A673 (cell line): ENCODE results near the gene RGS4. TPM values are rescaled to one million over a fixed set of nuclear protein-coding genes. Genes with fewer than 3 reads are reported as not detected.

Experiments used
- BruUV-seq: library from RNA; stranded (reverse); fragments of 400-500 nt; replicated peaks from 2 replicates; lab custom pipeline; 2021; lab: Mats Ljungman, UMichigan
- CTCF ChIA-PET: fragments of 300-600 bp; sonication (Branson Sonifier 250); formaldehyde crosslinking; loops from one replicate; lab custom pipeline; 2022; ENCODE audit warnings: antibody characterized with exemption; lab: Charles Lee
- POLR2A ChIA-PET: fragments of 300-600 bp; sonication (Branson Sonifier 250); formaldehyde crosslinking; loops from one replicate; lab custom pipeline; 2022; ENCODE audit warnings: antibody characterized with exemption; ENCODE audit not compliant: low non-redundant PET; lab: Charles Lee
- DNase-seq: peaks from one replicate; pipeline ENCODE4 v3.0.0-alpha.2; 2015; ENCODE audit warnings: low spot score
- H3K27ac ChIP-seq: fragments of 200-600 bp; sonication (generic); 2 replicates; pipeline ENCODE4 v1.5.1; 2016; ENCODE audit warnings: mixed run types, low read depth, mild to moderate bottlenecking, mixed read lengths, antibody characterized with exemption, low read length; ENCODE audit not compliant: poor library complexity, severe bottlenecking
- H3K27me3 ChIP-seq: fragments of 200-600 bp; sonication (generic); replicated peaks from 2 replicates; pipeline ENCODE4 v1.6.1; 2017; ENCODE audit warnings: mixed run types, low read depth, mild to moderate bottlenecking, mixed read lengths, antibody characterized with exemption, low read length; ENCODE audit not compliant: insufficient read depth, poor library complexity
- H3K36me3 ChIP-seq: fragments of 200-600 bp; sonication (generic); 2 replicates; pipeline ENCODE4 v1.6.1; 2016; ENCODE audit warnings: mixed run types, mild to moderate bottlenecking, mixed read lengths, antibody characterized with exemption, low read length; ENCODE audit not compliant: insufficient read depth, poor library complexity, severe bottlenecking
- H3K4me1 ChIP-seq: fragments of 200-600 bp; sonication (generic); 2 replicates; pipeline ENCODE4 v1.6.1; 2017; ENCODE audit warnings: mixed run types, mild to moderate bottlenecking, mixed read lengths, antibody characterized with exemption, low read length; ENCODE audit not compliant: insufficient read depth, poor library complexity, severe bottlenecking
- H3K4me3 ChIP-seq: fragments of 200-600 bp; sonication (generic); 2 replicates; pipeline ENCODE4 v1.5.1; 2016; ENCODE audit warnings: low read depth, mixed run types, mild to moderate bottlenecking, mixed read lengths, low read length; ENCODE audit not compliant: poor library complexity, severe bottlenecking
- H3K9me3 ChIP-seq: fragments of 200-600 bp; sonication (generic); 2 replicates; pipeline ENCODE4 v1.6.1; 2016; ENCODE audit warnings: mixed run types, low read depth, mild to moderate bottlenecking, mixed read lengths, antibody characterized with exemption, low read length; ENCODE audit not compliant: poor library complexity, severe bottlenecking
- CTCF ChIP-seq: fragments of 300-800, 200-600 bp; sonication (generic); conservative IDR thresholded peaks from 2 replicates; pipeline ENCODE4 v1.5.1; 2017; ENCODE audit warnings: low read depth, mild to moderate bottlenecking, antibody characterized with exemption, low read length, moderate library complexity, mixed read lengths
- EZH2 ChIP-seq: fragments of 200-600 bp; sonication (generic); IDR thresholded peaks from 2 replicates; pipeline ENCODE4 v1.6.1; 2017; ENCODE audit warnings: borderline replicate concordance, low read depth, mild to moderate bottlenecking, mixed read lengths, antibody characterized with exemption, low read length; ENCODE audit not compliant: poor library complexity, severe bottlenecking
- intact Hi-C: fragments of 100-400 bp; cut with micrococcal nuclease; formaldehyde crosslinking; loops from one replicate; pipeline ENCODE4 v1.10.0; 2022; ENCODE audit not compliant: unreplicated experiment
- total RNA-seq: library from RNA; stranded (reverse); gene quantifications from 2 replicates; pipeline ENCODE4 v1.2.3, GENCODE V29; 2021

RGS4 gene
- total RNA-seq, 1 experiment from 2014 or later, result 23.8 TPM

GRCh38 chr1:163102590-163102989, 33.4 kb downstream of the RGS4 start:
- H3K9me3 ChIP-seq, result no peaks in the 10 kb centered on the region
- DNase-seq, result no peak
- peaks cover 39% of the 10 kb centered on the region for H3K4me1 ChIP-seq
- intact Hi-C loops, result no loop called here
- ChIA-PET POLR2A (no interaction called here), CTCF (no interaction called here)
- H3K4me3 ChIP-seq, result no peak overlapping the region
- no peak for TF ChIP-seq EZH2
- no peak for TF ChIP-seq CTCF
- H3K36me3 ChIP-seq, result no peaks in the 10 kb centered on the region
- H3K27ac ChIP-seq, result no peak overlapping the region
- no TSS peak for BruUV-seq
- no peaks in the 10 kb centered on the region for H3K27me3 ChIP-seq

- Histone ChIP-seq H3K4me1 (peaks cover 39% of the 10 kb centered on the region), H3K9me3 (peaks cover 13% of the 10 kb centered on the region), H3K36me3 (no peaks in the 10 kb centered on the region), H3K27ac (peak overlapping the region; percentile 80), H3K4me3 (peak overlapping the region; percentile 10), H3K27me3 (no peaks in the 10 kb centered on the region)
- ChIA-PET POLR2A (no interaction called here), CTCF (interaction anchor here (0.9 kb wide), 1 partner anchor 35 kb away, joined by 3 read pairs; the partner anchor contains the start of gene RGS4)
- TSS peak; percentile 61 for BruUV-seq
- intact Hi-C loops, result loop anchor here (5.0 kb wide), 1 partner anchor 68 kb away; no protein-coding TSS in a partner anchor
- DNase-seq, result peak; percentile 68
- TF ChIP-seq EZH2 (no peak), CTCF (no peak)
Observed at GRCh38 chr1:163104385-163105099, 35.4 kb downstream of the RGS4 start.

GRCh38 chr1:163106364-163106987, 37.3 kb downstream of the RGS4 start:
- H3K27ac ChIP-seq, result peak overlapping the region; percentile 80
- intact Hi-C loops, result loop anchor here (5.0 kb wide), 1 partner anchor 66 kb away; no protein-coding TSS in a partner anchor
- peak overlapping the region; percentile 3 for H3K4me3 ChIP-seq
- peaks cover 39% of the 10 kb centered on the region for H3K4me1 ChIP-seq
- H3K27me3 ChIP-seq, result no peaks in the 10 kb centered on the region
- ChIA-PET POLR2A (interaction anchor here (0.7 kb wide), 1 partner anchor 32 kb away, joined by 3 read pairs; no protein-coding TSS in a partner anchor), CTCF (no interaction called here)
- BruUV-seq, result no TSS peak
- TF ChIP-seq EZH2, result no peak
- no peak for TF ChIP-seq CTCF
- peak; percentile 47 for DNase-seq
- no peaks in the 10 kb centered on the region for H3K36me3 ChIP-seq
- peaks cover 14% of the 10 kb centered on the region for H3K9me3 ChIP-seq
